HepG2 (cell line): ENCODE results near the gene DLST. TPM values are rescaled to one million over a fixed set of nuclear protein-coding genes. Genes with fewer than 3 reads are reported as not detected.

Experiments used
- ATAC-seq: fragments of 200-7000 bp; cut with Tn5 transposase; 3 replicates; pipeline ENCODE4 v1.9.1; 2020; ENCODE audit warnings: mild to moderate bottlenecking, moderate library complexity
- BruUV-seq: library from RNA; stranded (reverse); fragments of 400-500 nt; replicated peaks from 2 replicates; lab custom pipeline; 2021; lab: Mats Ljungman, UMichigan
- CTCF ChIA-PET: fragments of 300-600 bp; formaldehyde crosslinking; extraction: SDS; loops from one replicate; lab custom pipeline; 2021; ENCODE audit warnings: low total read pairs, inconsistent platforms, low intra/inter-chr PET ratio; lab: Yijun Ruan, JAX
- POLR2A ChIA-PET: fragments of 350-600 bp; sonication (Branson Sonifier 250); formaldehyde crosslinking; loops from one replicate; lab custom pipeline; 2020; ENCODE audit warnings: antibody characterized with exemption, inconsistent platforms; lab: Yijun Ruan, JAX
- DNase-seq: peaks from one replicate; pipeline ENCODE4 v3.0.0-alpha.2; 2015; ENCODE audit warnings: low spot score
- FAIRE-seq: peaks from 3 replicates; lab custom pipeline; 2011; peaks lifted over from hg19 to GRCh38; lab: Jason Lieb, UNC
- H2AFZ ChIP-seq: one replicate; pipeline ENCODE4 v1.6.1; 2011; ENCODE audit warnings: low read length, inconsistent platforms
- H3K27ac ChIP-seq: fragments of 300-600 bp; 3 replicates; pipeline ENCODE4 v1.8.0; 2011; ENCODE audit warnings: mixed run types, mild to moderate bottlenecking, mixed read lengths, low read length, inconsistent platforms; ENCODE audit not compliant: insufficient read depth; ENCODE audit errors: extremely low read length
- H3K27me3 ChIP-seq, 2 experiments: fragments of 200-600 bp in 1 of 2; 2 replicates in 1 of 2; 3 replicates in 1 of 2; pipeline versions ENCODE4 v1.6.0 to v1.8.0; 2011; ENCODE audit warnings: low read length in 2 of 2, mild to moderate bottlenecking in 2 of 2, moderate library complexity in 2 of 2, inconsistent platforms in 1 of 2; ENCODE audit not compliant: insufficient read depth in 2 of 2, control insufficient read depth in 1 of 2
- H3K36me3 ChIP-seq, 2 experiments: fragments of 200-600 bp in 1 of 2; replicated peaks in 1 of 2; 2 replicates in 1 of 2; 3 replicates in 1 of 2; pipeline versions ENCODE4 v1.5.1 to v1.8.0; 2011; ENCODE audit warnings: low read length in 2 of 2, inconsistent platforms in 1 of 2; ENCODE audit not compliant: insufficient read depth in 2 of 2, control insufficient read depth in 1 of 2
- H3K4me1 ChIP-seq: 2 replicates; pipeline ENCODE4 v1.5.1; 2012; ENCODE audit warnings: low read length, inconsistent platforms; ENCODE audit not compliant: insufficient read depth
- H3K4me2 ChIP-seq: 2 replicates; pipeline ENCODE4 v1.6.0; 2011; ENCODE audit warnings: low read depth, low read length, inconsistent platforms
- H3K4me3 ChIP-seq, 3 experiments: fragments of 200-600 bp in 1 of 3; sonication (generic), shearing (Covaris generic) in 1 of 3; replicated peaks in 1 of 3; 2 replicates each; pipeline ENCODE4 v1.5.1; 2011 to 2016; ENCODE audit warnings: low read length in 3 of 3, inconsistent platforms in 2 of 3, low read depth in 2 of 3, mild to moderate bottlenecking in 2 of 3, control low read depth in 1 of 3, mixed read lengths in 1 of 3; ENCODE audit not compliant: insufficient read depth in 1 of 3
- H3K79me2 ChIP-seq: one replicate; pipeline ENCODE4 v1.6.1; 2011; ENCODE audit warnings: low read length, inconsistent platforms; ENCODE audit not compliant: insufficient read depth
- H3K9ac ChIP-seq: 2 replicates; pipeline ENCODE4 v1.6.0; 2011; ENCODE audit warnings: mild to moderate bottlenecking, low read depth, low read length, inconsistent platforms; ENCODE audit not compliant: insufficient read depth
- H3K9me3 ChIP-seq: 2 replicates; pipeline ENCODE4 v1.5.1; 2012; ENCODE audit warnings: mild to moderate bottlenecking, low read length
- H4K20me1 ChIP-seq: 2 replicates; pipeline ENCODE4 v1.6.0; 2011; ENCODE audit warnings: inconsistent platforms, mild to moderate bottlenecking, low read length, moderate library complexity; ENCODE audit not compliant: insufficient read depth
- AGO2 ChIP-seq: fragments of 200-400 bp; formaldehyde crosslinking; optimal IDR thresholded peaks from 2 replicates; pipeline ENCODE3; 2017; ENCODE audit warnings: mild to moderate bottlenecking, low read depth, low read length, moderate library complexity
- ARHGAP35 ChIP-seq: sonication (generic); formaldehyde crosslinking; IDR thresholded peaks from 2 replicates; pipeline ENCODE4 v1.9.0; 2022; ENCODE audit warnings: mild to moderate bottlenecking, inconsistent platforms, moderate library complexity, missing genetic modification reagents, borderline replicate concordance
- E2F5 ChIP-seq: sonication (generic); formaldehyde crosslinking; conservative IDR thresholded peaks from 2 replicates; pipeline ENCODE4 v1.4.0; 2020; ENCODE audit warnings: missing genetic modification reagents
- ETV6 ChIP-seq: sonication (generic); formaldehyde crosslinking; conservative IDR thresholded peaks from 2 replicates; pipeline ENCODE4 v1.4.0; 2020; ENCODE audit warnings: missing genetic modification reagents
- KDM6A ChIP-seq: IDR thresholded peaks from 2 replicates; pipeline ENCODE4 v1.6.1; 2016; ENCODE audit warnings: low read depth
- POLR2A ChIP-seq, 2 experiments: IDR thresholded peaks; 2 replicates each; pipeline ENCODE4 v1.6.1; 2011; ENCODE audit warnings: low read depth in 2 of 2, low read length in 2 of 2, mild to moderate bottlenecking in 1 of 2, moderate library complexity in 1 of 2; ENCODE audit not compliant: insufficient read depth in 1 of 2
- POLR2G ChIP-seq: fragments of 200-400 bp; formaldehyde crosslinking; IDR thresholded peaks from 2 replicates; pipeline ENCODE4 v1.6.1; 2018; ENCODE audit warnings: mild to moderate bottlenecking, low read depth, low read length, moderate library complexity
- RBM22 ChIP-seq: fragments of 200-400 bp; formaldehyde crosslinking; optimal IDR thresholded peaks from 2 replicates; pipeline ENCODE3; 2017; ENCODE audit warnings: mild to moderate bottlenecking, low read length, moderate library complexity
- REL ChIP-seq: sonication (generic); formaldehyde crosslinking; conservative IDR thresholded peaks from 2 replicates; pipeline ENCODE4 v1.8.0; 2022; ENCODE audit warnings: mild to moderate bottlenecking, missing genetic modification reagents, moderate library complexity
- SRSF1 ChIP-seq: fragments of 200-400 bp; formaldehyde crosslinking; optimal IDR thresholded peaks from 2 replicates; pipeline ENCODE3; 2017; ENCODE audit warnings: mild to moderate bottlenecking, low read depth, low read length, moderate library complexity
- TBX3 ChIP-seq: fragments of 450-650 bp; IDR thresholded peaks from 2 replicates; pipeline ENCODE4 v1.6.1; 2017; ENCODE audit warnings: antibody characterized with exemption, mild to moderate bottlenecking, inconsistent platforms, borderline replicate concordance
- YY1 ChIP-seq: IDR thresholded peaks from 2 replicates; pipeline ENCODE4 v1.6.1; 2011; ENCODE audit warnings: low read length, low read depth, moderate library complexity, mild to moderate bottlenecking; ENCODE audit not compliant: insufficient read depth, insufficient replicate concordance
- ZEB1 ChIP-seq: IDR thresholded peaks from 2 replicates; pipeline ENCODE4 v1.6.1; 2012; ENCODE audit warnings: mild to moderate bottlenecking, low read depth, inconsistent platforms; ENCODE audit not compliant: insufficient replicate concordance
- ZNF3 ChIP-seq: IDR thresholded peaks from 2 replicates; pipeline ENCODE4 v1.7.0; 2017; ENCODE audit warnings: inconsistent platforms
- ZNF749 ChIP-seq: sonication (generic); formaldehyde crosslinking; IDR thresholded peaks from 2 replicates; pipeline ENCODE4 v1.8.0; 2022; ENCODE audit warnings: mild to moderate bottlenecking, missing genetic modification reagents, moderate library complexity, borderline replicate concordance
- ZNF766 ChIP-seq: sonication (generic); formaldehyde crosslinking; IDR thresholded peaks from 2 replicates; pipeline ENCODE4 v1.5.0; 2020; ENCODE audit warnings: missing genetic modification reagents, borderline replicate concordance
- ZNF891 ChIP-seq: sonication (generic); formaldehyde crosslinking; IDR thresholded peaks from 2 replicates; pipeline ENCODE4 v1.5.0; 2020; ENCODE audit warnings: mild to moderate bottlenecking, missing genetic modification reagents
- WGBS: methylation state at CpG from one replicate; pipeline ENCODE4 v1.1.6; 2017; ENCODE audit warnings: low lambda C conversion rate; 5-methylcytosine and 5-hydroxymethylcytosine counted together
- in situ Hi-C: cut with HindIII; loops from 2 replicates; pipeline ENCODE4 v1.10.0; 2017; ENCODE audit warnings: low pct_unique_long_range_greater_than_20kb; ENCODE audit not compliant: extremely low pct_ligation_motif_present
- intact Hi-C: fragments of 100-400 bp; cut with micrococcal nuclease; formaldehyde crosslinking; loops from one replicate; pipeline ENCODE4 v1.10.0; 2022; ENCODE audit not compliant: unreplicated experiment
- polyA plus RNA-seq, 8 experiments: library from polyadenylated mRNA; depleted of rRNA in 3 of 8; stranded (reverse) in 7 of 8; unstranded in 1 of 8; fragments of >200 nt; fragmentation: Illumina TruSeq in 4 of 8; extraction: Trizol in 4 of 8; gene quantifications; 2 replicates each; pipeline versions ENCODE4 v1.2.1 to v1.2.3, GENCODE V29; 2011 to 2016; ENCODE audit warnings: low read depth in 4 of 8, missing spikeins in 1 of 8, mixed read lengths in 1 of 8; ENCODE audit not compliant: insufficient read depth in 1 of 8
- total RNA-seq, 5 experiments: library from RNA; depleted of rRNA; stranded (reverse); fragments of >200 nt; fragmentation: Illumina TruSeq; extraction: Trizol; gene quantifications; 2 replicates each; pipeline ENCODE4 v1.2.3, GENCODE V29; 2016; ENCODE audit warnings: low read depth in 1 of 5
- TF ChIP-seq, protein P1 (sequence below): sonication (generic); formaldehyde crosslinking; IDR thresholded peaks from 2 replicates; pipeline ENCODE4 v1.5.0; 2020; ENCODE audit warnings: mild to moderate bottlenecking, missing genetic modification reagents, borderline replicate concordance

The DLST gene
- total and polyA plus RNA-seq, 2 of the 13 experiments (the other 11 are each of a cell fraction or from before 2014, with no cell fraction given): 56.5 to 94.3 TPM

- intact Hi-C loops (loop anchor here (1.0 to 2.0 kb wide), 2 partner anchors 26 to 44 kb away; no protein-coding TSS in a partner anchor), in situ Hi-C loops (loop anchor here (5.0 kb wide), 1 partner anchor 43 kb away; no protein-coding TSS in a partner anchor)
- H3K4me1 ChIP-seq: peaks cover 5% of the 10 kb centered on the region; the same call in 1 of the 2 replicates
- no peak for ATAC-seq
- no peak overlapping the region for H3K4me3 ChIP-seq
- ChIA-PET POLR2A (interaction anchor here (0.8 to 2.8 kb wide), 6 partner anchors 11 to 66 kb away, joined by 3 to 24 read pairs (median 4); partner anchors contain the start of genes DLST and RPS6KL1), CTCF (interaction anchor here (1.6 to 3.9 kb wide), 3 partner anchors 27 to 44 kb away, joined by 3 to 47 read pairs (median 20); no protein-coding TSS in a partner anchor)
- no peak overlapping the region for H2AFZ ChIP-seq
- BruUV-seq: no TSS peak
- H3K36me3 ChIP-seq: peaks cover 22 to 37% of the 10 kb centered on the region in 2 experiments
- no peak for FAIRE-seq
- no peaks in the 10 kb centered on the region for H4K20me1 ChIP-seq
- no peaks in the 10 kb centered on the region for H3K27me3 ChIP-seq
- H3K9me3 ChIP-seq: no peaks in the 10 kb centered on the region
- no peak overlapping the region for H3K9ac ChIP-seq
- WGBS: 98% methylated on average over 6 of the region's 6 CpGs
- H3K27ac ChIP-seq: no peak overlapping the region
- no peak for DNase-seq
- H3K4me2 ChIP-seq: no peak overlapping the region
- H3K79me2 ChIP-seq: no peaks in the 10 kb centered on the region
- TF ChIP-seq ZEB1: no peak
- no peak for TF ChIP-seq ZNF749 (CRISPR knock-in tag)
- no peak for TF ChIP-seq SRSF1
- no peak for TF ChIP-seq KDM6A (CRISPR knock-in tag)
- no peak for TF ChIP-seq ZNF891 (CRISPR knock-in tag)
- no peak for TF ChIP-seq ZNF3 (CRISPR knock-in tag)
- no peak for TF ChIP-seq ZNF766 (CRISPR knock-in tag)
- no peak for TF ChIP-seq AGO2
- TF ChIP-seq, protein P1, sequence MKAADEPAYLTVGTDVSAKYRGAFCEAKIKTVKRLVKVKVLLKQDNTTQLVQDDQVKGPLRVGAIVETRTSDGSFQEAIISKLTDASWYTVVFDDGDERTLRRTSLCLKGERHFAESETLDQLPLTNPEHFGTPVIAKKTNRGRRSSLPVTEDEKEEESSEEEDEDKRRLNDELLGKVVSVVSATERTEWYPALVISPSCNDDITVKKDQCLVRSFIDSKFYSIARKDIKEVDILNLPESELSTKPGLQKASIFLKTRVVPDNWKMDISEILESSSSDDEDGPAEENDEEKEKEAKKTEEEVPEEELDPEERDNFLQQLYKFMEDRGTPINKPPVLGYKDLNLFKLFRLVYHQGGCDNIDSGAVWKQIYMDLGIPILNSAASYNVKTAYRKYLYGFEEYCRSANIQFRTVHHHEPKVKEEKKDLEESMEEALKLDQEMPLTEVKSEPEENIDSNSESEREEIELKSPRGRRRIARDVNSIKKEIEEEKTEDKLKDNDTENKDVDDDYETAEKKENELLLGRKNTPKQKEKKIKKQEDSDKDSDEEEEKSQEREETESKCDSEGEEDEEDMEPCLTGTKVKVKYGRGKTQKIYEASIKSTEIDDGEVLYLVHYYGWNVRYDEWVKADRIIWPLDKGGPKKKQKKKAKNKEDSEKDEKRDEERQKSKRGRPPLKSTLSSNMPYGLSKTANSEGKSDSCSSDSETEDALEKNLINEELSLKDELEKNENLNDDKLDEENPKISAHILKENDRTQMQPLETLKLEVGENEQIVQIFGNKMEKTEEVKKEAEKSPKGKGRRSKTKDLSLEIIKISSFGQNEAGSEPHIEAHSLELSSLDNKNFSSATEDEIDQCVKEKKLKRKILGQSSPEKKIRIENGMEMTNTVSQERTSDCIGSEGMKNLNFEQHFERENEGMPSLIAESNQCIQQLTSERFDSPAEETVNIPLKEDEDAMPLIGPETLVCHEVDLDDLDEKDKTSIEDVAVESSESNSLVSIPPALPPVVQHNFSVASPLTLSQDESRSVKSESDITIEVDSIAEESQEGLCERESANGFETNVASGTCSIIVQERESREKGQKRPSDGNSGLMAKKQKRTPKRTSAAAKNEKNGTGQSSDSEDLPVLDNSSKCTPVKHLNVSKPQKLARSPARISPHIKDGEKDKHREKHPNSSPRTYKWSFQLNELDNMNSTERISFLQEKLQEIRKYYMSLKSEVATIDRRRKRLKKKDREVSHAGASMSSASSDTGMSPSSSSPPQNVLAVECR: 0 out of 2 replicates have a peak, but pooled peaks have one; percentile 5
- TF ChIP-seq POLR2A (IDR thresholded peaks at IDR 0.05; ENCODE audit: insufficient read depth in 1 of 2, low read depth in 2 of 2, low read length in 2 of 2): 0 out of 4 replicates have a peak, but pooled peaks of 1 of the 2 experiments have one; percentile 9
- no peak for TF ChIP-seq TBX3
- no peak for TF ChIP-seq ETV6 (CRISPR knock-in tag)
- TF ChIP-seq ARHGAP35 (CRISPR knock-in tag): no peak
- TF ChIP-seq YY1: no peak
- TF ChIP-seq RBM22: peak; percentile 92
- no peak for TF ChIP-seq REL (CRISPR knock-in tag)
- no peak for TF ChIP-seq E2F5
- TF ChIP-seq POLR2G: 0 out of 2 replicates have a peak, but pooled peaks have one; percentile 19
These were observed 23.2 kb downstream of the DLST start for GRCh38 chr14:74904635-74905503.
